UCSD-AML1 (cell line): ENCODE measurements around the gene CACNA1C.

ENCODE experiments used
- DNase-seq: peaks from one replicate; lab custom pipeline; 2025; ENCODE audit not compliant: unreplicated experiment; lab: John Stamatoyannopoulos, UW

Gene CACNA1C

GRCh38 chr12:2229661-2230539, 177.1 kb downstream of the CACNA1C start:
- no peak for DNase-seq

- no peak for DNase-seq
Measured at GRCh38 chr12:2231011-2231595, 178.3 kb downstream of the CACNA1C start.

- no peak for DNase-seq
Measured at GRCh38 chr12:2231956-2232355, 179.2 kb downstream of the CACNA1C start.

DNA sequence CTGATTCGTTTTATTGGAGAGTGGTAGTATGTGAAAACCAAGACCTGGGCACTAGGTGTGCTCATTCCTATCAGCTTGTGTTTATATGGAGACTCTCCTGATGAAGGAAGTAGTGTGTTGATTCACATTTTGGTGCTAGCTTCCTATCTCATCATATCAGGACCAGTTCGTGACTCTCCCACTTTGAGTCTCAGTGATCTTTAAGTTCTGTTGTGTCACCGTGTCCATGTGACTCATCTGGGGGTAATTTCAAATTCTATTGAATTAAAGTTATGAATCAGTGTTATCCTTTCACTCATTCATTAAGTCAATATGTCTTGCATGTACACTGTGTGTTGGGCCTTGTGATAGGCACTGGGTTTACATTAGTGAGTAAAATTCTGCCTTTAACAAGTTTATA, 180.2 kb downstream of the CACNA1C start:
- DNase-seq, result no peak

GRCh38 chr12:2234091-2234490, 181.3 kb downstream of the CACNA1C start:
- DNase-seq, result no peak

DNA sequence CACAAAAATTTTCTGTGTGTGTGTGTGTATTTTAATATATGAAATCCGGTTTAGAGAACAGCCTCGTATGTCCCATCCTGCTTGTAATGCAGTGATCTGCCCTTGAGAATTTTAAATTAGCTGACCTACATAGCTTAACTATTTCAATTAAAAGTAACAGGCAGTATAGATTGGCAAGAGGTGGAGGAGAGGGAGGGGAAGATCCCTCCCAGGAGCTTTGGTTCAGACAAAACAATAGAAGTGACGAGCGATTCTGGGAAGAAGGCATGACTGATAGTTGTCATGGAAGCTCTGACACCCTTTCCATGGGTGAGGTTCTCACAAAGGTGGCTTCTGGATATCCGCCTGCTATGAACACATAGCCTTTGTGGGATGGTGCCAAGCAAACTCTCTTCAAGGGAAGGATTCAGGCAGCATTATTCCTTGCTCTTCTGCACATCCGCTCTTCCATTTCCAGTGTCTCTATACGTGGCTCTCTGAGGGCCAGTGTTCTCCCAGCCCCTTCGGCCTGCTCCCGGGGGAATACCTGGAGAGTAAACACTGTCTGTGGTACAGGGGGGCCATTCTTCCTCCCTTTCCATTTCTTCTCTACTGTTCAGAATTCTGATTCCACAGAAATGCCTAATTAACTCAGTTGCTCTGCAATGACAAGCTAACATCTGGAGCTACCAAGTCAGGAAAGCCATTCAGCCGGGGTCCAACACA, 182.0 kb downstream of the CACNA1C start:
- no peak for DNase-seq

- DNase-seq, result no peak
Measured at GRCh38 chr12:2236506-2237294, 183.9 kb downstream of the CACNA1C start.

- DNase-seq, result no peak
Measured at GRCh38 chr12:2238111-2238510, 185.3 kb downstream of the CACNA1C start.

DNA sequence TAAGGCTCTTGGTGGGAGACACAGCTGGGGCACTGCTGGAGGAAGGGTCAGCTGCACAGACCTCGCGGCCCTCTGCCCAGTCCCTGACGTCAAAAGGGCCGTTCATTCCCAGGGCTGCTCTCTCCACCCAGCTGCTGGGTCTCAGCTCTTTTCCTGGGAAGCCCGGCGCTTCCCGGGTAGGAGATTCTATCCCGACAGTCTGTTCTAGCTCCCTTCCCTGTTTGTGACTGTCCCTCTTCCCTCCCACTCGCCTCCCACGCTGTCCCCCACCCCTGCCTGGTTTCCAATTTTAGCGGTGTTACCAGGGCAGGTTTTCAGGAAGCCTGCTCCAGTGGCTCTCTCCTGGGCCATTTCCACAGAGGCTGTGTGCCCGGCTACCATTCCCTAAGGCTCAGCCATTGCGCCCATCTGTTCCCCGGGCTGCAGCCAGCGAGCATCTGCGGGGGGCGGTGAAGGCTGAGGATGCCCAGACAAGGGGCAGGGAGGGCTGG, 186.6 kb downstream of the CACNA1C start:
- no peak for DNase-seq

DNA sequence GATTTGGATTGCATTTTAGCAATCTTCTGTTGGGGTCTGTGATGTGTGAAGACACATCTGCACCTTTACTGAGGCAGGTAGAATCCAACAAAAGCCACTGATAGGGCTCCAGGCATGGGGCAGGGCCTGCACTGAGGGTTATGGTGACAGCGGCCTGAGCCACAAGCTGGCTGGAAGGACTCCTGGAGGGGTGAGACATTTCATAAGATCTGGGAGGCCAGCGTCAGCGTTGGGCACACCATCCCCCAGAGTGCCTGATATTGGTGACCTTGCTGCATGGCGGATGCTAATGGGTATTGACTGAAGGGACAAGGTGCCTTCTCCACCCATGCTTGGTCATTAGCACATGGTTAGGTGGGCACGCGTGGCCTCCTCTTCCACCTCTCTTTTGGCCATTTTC, 187.6 kb downstream of the CACNA1C start:
- DNase-seq, result no peak

GRCh38 chr12:2240984-2241383, 188.2 kb downstream of the CACNA1C start:
- DNase-seq, result no peak

DNA sequence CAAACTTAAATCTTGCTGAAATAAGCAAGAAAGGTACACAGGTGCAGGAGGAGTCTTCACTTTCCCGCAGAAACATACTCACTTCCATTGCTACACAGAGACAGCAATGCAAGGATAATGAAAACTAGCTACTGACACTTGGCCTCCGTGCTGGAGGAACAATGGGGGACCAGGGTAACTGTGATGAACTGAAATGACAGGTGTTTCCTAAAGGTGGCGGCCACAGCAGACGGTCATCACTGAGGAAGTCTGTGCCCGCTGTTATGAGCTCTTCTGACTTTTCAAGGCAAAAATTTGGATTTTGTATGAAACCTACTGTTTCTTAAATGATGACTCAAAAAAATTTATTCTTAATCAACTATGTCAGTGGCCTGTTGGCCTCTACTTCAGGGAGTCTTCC, 189.4 kb downstream of the CACNA1C start:
- no peak for DNase-seq

- DNase-seq, result no peak
Measured at GRCh38 chr12:2242816-2243215, 190.0 kb downstream of the CACNA1C start.

DNA sequence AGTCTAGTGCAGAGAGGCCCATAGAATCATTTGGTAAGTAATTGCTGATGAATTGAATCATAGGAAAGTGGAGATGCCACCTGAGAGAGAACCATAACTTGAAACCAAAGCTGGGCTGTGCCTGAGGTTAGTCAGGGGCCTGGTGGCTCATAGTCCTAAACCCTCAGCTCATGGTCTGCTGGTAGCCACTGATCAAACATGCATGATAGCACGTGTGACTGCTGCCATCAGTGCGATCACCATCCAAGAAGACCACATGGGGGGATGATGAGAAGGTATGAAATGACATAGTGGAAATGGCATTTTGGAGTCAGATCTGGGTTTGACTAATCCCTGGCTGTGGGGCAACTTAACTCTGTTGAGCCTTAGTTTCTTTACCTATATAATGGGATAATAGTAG, 190.5 kb downstream of the CACNA1C start:
- no peak for DNase-seq

DNA sequence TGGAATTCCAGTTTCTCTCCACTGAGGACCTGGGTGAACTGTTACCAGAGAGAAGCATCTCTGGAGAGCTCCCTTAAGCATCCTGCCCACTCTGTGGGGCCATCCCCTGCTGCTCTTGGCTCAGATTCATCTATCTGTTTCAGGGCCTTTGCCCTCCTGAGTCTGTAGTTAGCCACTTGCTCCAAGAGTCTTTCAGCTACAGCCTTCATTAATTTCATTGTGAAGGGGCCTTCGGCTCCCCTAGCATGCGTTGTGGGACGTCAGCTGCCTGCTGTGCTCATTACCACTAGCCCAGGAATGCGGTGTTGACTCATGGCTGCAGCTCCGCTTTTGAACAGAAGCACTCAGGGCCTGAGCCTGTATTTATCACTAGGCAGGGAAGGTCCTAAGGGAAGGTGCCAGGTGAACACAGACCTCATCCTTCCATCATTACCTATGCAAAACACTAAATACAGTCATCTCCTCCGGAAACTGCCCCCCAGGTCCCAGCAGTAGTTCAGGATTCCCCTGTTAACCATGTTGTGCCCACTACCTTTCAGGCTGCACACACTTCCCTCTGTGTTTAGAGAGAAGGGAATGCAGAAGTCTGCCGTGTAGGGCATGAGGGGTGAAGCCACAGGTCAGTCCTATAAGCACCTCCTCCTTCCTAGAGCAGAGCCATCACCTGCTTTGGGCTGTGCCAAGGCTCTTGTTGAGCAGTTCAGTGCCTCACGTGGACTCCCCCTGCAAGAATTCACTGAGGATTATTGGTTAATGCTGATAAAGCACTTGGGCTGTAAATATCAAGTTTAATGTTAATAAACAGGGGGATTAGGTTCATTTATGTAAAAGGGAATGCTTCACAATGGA, 191.4 kb downstream of the CACNA1C start:
- no peak for DNase-seq

GRCh38 chr12:2246358-2246757, 193.6 kb downstream of the CACNA1C start:
- no peak for DNase-seq

DNA sequence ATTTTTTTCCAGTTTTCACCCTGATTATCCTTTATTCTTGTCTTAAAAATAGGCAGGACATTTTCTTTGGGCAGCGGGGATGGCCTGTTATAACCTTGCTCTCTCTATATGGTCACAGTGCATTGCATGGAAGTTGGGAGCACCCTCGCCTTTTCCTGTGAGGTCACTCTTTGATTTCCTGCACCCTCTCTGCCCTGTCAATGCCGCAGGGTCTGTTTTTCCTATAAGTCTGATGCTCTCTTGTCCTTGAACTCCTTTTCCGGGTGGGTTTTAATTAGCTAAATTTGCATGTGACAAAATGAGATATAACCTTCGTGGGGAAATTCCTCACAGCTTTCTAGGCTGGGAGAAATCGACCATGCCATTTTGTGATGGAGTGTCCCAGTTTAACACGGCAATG, 194.3 kb downstream of the CACNA1C start:
- DNase-seq, result no peak

DNA sequence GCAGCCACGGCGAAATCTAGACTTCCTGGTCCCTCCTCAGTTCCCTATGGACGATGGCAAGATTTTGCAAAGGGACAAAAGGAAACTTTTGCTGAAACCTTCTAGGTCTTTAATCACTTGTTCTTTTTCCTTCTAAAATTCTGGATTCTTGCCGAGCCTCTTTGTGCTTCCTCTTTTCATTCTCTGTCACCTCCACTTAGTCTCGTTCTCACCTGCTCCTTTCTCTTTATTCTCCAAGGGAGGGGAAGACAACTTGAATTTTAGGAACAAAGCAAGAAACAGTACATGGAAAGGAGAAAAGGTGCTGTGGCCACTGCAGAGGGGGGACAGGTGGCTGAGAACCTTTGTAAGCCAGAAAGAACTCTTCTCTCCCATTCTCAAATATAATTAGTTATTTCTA, 194.8 kb downstream of the CACNA1C start:
- no peak for DNase-seq

GRCh38 chr12:2248087-2248900, 195.5 kb downstream of the CACNA1C start:
- no peak for DNase-seq
